22Rv1 (cell line): Measurements from ENCODE around the gene HS3ST3A1.

Experiments
- ZFX ChIP-seq: fragments of 450-650 bp; IDR thresholded peaks from 2 replicates; pipeline ENCODE4 v1.6.1; 2017; ENCODE audit warnings: antibody characterized with exemption, borderline replicate concordance
- TF ChIP-seq, protein P1 (sequence below): fragments of 450-650 bp; IDR thresholded peaks from 2 replicates; pipeline ENCODE4 v1.5.1; 2017; ENCODE audit warnings: mild to moderate bottlenecking

DNA sequence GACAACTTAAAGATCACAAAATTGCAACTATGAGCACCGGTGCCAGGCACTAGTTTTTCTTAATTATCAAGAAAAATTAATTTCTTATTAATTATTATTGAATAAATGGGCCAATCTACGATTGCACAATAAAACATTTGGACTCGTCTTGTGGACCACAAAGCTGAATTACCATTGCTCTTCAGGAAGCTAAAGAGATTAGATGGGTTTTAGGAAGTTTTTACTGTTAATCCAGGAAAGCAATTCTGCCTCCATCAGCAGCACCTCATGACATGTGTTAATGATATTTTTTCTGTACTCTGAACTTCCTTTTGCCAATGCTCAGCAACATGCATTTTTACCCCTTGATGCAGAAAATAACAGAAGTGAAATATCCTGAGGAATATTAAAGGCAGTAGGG, 37.9 kb downstream of the HS3ST3A1 start:
- TF ChIP-seq, protein P1, sequence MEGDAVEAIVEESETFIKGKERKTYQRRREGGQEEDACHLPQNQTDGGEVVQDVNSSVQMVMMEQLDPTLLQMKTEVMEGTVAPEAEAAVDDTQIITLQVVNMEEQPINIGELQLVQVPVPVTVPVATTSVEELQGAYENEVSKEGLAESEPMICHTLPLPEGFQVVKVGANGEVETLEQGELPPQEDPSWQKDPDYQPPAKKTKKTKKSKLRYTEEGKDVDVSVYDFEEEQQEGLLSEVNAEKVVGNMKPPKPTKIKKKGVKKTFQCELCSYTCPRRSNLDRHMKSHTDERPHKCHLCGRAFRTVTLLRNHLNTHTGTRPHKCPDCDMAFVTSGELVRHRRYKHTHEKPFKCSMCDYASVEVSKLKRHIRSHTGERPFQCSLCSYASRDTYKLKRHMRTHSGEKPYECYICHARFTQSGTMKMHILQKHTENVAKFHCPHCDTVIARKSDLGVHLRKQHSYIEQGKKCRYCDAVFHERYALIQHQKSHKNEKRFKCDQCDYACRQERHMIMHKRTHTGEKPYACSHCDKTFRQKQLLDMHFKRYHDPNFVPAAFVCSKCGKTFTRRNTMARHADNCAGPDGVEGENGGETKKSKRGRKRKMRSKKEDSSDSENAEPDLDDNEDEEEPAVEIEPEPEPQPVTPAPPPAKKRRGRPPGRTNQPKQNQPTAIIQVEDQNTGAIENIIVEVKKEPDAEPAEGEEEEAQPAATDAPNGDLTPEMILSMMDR = no peak
- TF ChIP-seq ZFX = no peak
